Activated naive CD4-positive, alpha-beta T cell treated with anti-CD3 and anti-CD28 coated beads, Interleukin-2, amount 10 ng/mL, durations not matched to agents 7 days and 5 days (primary cell): Measurements from ENCODE around the gene PDCD4.

ENCODE experiments used
- CTCF ChIA-PET: fragments of 350-600 bp; sonication (Branson Sonifier 250); formaldehyde crosslinking; loops from one replicate; lab custom pipeline; 2021; ENCODE audit warnings: antibody characterized with exemption; lab: Charles Lee
- DNase-seq: peaks from one replicate; pipeline ENCODE4 v3.0.0-alpha.2; 2020
- H3K27ac Mint-ChIP-seq: one replicate; pipeline ENCODE4 v1.8.0; 2021; ENCODE audit warnings: mild to moderate bottlenecking, moderate library complexity, mixed read lengths
- H3K27me3 Mint-ChIP-seq: one replicate; pipeline ENCODE4 v1.8.0; 2021; ENCODE audit warnings: mild to moderate bottlenecking, mixed read lengths
- H3K36me3 Mint-ChIP-seq: one replicate; pipeline ENCODE4 v1.8.0; 2021; ENCODE audit warnings: mixed read lengths
- H3K4me1 Mint-ChIP-seq: one replicate; pipeline ENCODE4 v1.8.0; 2021; ENCODE audit warnings: mixed read lengths
- H3K4me3 Mint-ChIP-seq: one replicate; pipeline ENCODE4 v1.8.0; 2021; ENCODE audit warnings: mild to moderate bottlenecking, moderate library complexity, mixed read lengths
- H3K9me3 Mint-ChIP-seq: one replicate; pipeline ENCODE4 v1.8.0; 2021; ENCODE audit warnings: mixed read lengths

Gene PDCD4

GRCh38 chr10:110944792-110945396, 73.2 kb downstream of the PDCD4 start:
- peaks cover 6% of the 10 kb centered on the region for H3K9me3 Mint-ChIP-seq
- no peak for DNase-seq
- H3K4me1 Mint-ChIP-seq = peaks cover 3% of the 10 kb centered on the region
- no peaks in the 10 kb centered on the region for H3K27me3 Mint-ChIP-seq
- peaks cover 39% of the 10 kb centered on the region for H3K36me3 Mint-ChIP-seq
- no peak overlapping the region for H3K27ac Mint-ChIP-seq
- H3K4me3 Mint-ChIP-seq = no peak overlapping the region
- CTCF ChIA-PET = interaction anchor here (1.0 kb wide), 1 partner anchor 333 kb away, joined by 3 read pairs; no protein-coding TSS in a partner anchor

GRCh38 chr10:110946496-110946895, 74.8 kb downstream of the PDCD4 start:
- no peak for DNase-seq
- no peak overlapping the region for H3K27ac Mint-ChIP-seq
- no peaks in the 10 kb centered on the region for H3K27me3 Mint-ChIP-seq
- peaks cover 33% of the 10 kb centered on the region for H3K36me3 Mint-ChIP-seq
- peaks cover 3% of the 10 kb centered on the region for H3K4me1 Mint-ChIP-seq
- H3K4me3 Mint-ChIP-seq = no peak overlapping the region
- CTCF ChIA-PET = no interaction called here
- H3K9me3 Mint-ChIP-seq = peaks cover 6% of the 10 kb centered on the region

- CTCF ChIA-PET = no interaction called here
- no peak overlapping the region for H3K27ac Mint-ChIP-seq
- H3K4me3 Mint-ChIP-seq = no peak overlapping the region
- no peak for DNase-seq
- H3K4me1 Mint-ChIP-seq = peaks cover 3% of the 10 kb centered on the region
- H3K36me3 Mint-ChIP-seq = peaks cover 36% of the 10 kb centered on the region
- peaks cover 6% of the 10 kb centered on the region for H3K9me3 Mint-ChIP-seq
- H3K27me3 Mint-ChIP-seq = no peaks in the 10 kb centered on the region
These were observed 75.4 kb downstream of the PDCD4 start for GRCh38 chr10:110947061-110947595.
